IMR-90 (cell line): ENCODE data around the gene FAM186B. TPM values are rescaled to one million over a fixed set of nuclear protein-coding genes. Genes with fewer than 3 reads are reported as not detected.

ENCODE experiments used
- ATAC-seq: fragments of 200-7000 bp; cut with Tn5 transposase; 2 replicates; pipeline ENCODE4 v1.9.1; 2020; ENCODE audit warnings: low read depth, mild to moderate bottlenecking, moderate library complexity
- BruUV-seq: library from RNA; stranded (reverse); fragments of 400-500 nt; replicated peaks from 2 replicates; lab custom pipeline; 2021; lab: Mats Ljungman, UMichigan
- CTCF ChIA-PET: fragments of 300-600 bp; formaldehyde crosslinking; extraction: SDS; loops from one replicate; lab custom pipeline; 2021; ENCODE audit warnings: antibody characterized with exemption; lab: Yijun Ruan, JAX
- POLR2A ChIA-PET: fragments of 300-600 bp; sonication (Branson Sonifier 250); formaldehyde crosslinking; loops from one replicate; lab custom pipeline; 2022; ENCODE audit warnings: antibody characterized with exemption; ENCODE audit not compliant: unreplicated experiment; lab: Charles Lee
- DNase-seq: peaks from one replicate; pipeline ENCODE4 v3.0.0; 2013
- H2AFZ ChIP-seq: replicated peaks from 2 replicates; pipeline ENCODE3; 2013; ENCODE audit warnings: low read length, mild to moderate bottlenecking; ENCODE audit not compliant: poor library complexity
- H2AK5ac ChIP-seq: 2 replicates; pipeline ENCODE4 v1.6.1; 2013; ENCODE audit warnings: low read depth, low read length, inconsistent platforms
- H2AK9ac ChIP-seq: replicated peaks from 2 replicates; pipeline ENCODE3; 2013; ENCODE audit warnings: mild to moderate bottlenecking, low read depth, low read length, moderate library complexity; ENCODE audit not compliant: poor library complexity
- H2BK120ac ChIP-seq: 2 replicates; pipeline ENCODE4 v1.6.1; 2013; ENCODE audit warnings: low read depth, low read length, inconsistent platforms
- H2BK15ac ChIP-seq: 3 replicates; pipeline ENCODE4 v1.6.1; 2013; ENCODE audit warnings: low read depth, low read length, inconsistent platforms
- H2BK20ac ChIP-seq: 2 replicates; pipeline ENCODE4 v1.6.1; 2013; ENCODE audit warnings: low read depth, mild to moderate bottlenecking, inconsistent platforms, low read length, moderate library complexity
- H2BK5ac ChIP-seq: 2 replicates; pipeline ENCODE4 v1.6.1; 2013; ENCODE audit warnings: mild to moderate bottlenecking, low read depth, low read length, inconsistent platforms; ENCODE audit not compliant: poor library complexity, severe bottlenecking
- H3K14ac ChIP-seq: replicated peaks from 2 replicates; pipeline ENCODE4 v1.6.1; 2013; ENCODE audit warnings: low read depth, low read length, inconsistent platforms
- H3K18ac ChIP-seq: 2 replicates; pipeline ENCODE4 v1.6.1; 2013; ENCODE audit warnings: low read depth, low read length, control low read depth
- H3K23ac ChIP-seq: 2 replicates; pipeline ENCODE4 v1.6.1; 2013; ENCODE audit warnings: low read depth, low read length, inconsistent platforms
- H3K27ac ChIP-seq: 2 replicates; pipeline ENCODE4 v1.5.1; 2013; ENCODE audit warnings: mild to moderate bottlenecking, control low read depth, low read length; ENCODE audit not compliant: insufficient read depth
- H3K27me3 ChIP-seq: 2 replicates; pipeline ENCODE4 v1.6.1; 2013; ENCODE audit warnings: low read length; ENCODE audit not compliant: control insufficient read depth, insufficient read depth
- H3K36me3 ChIP-seq: 2 replicates; pipeline ENCODE4 v1.6.1; 2013; ENCODE audit warnings: low read length, mixed read lengths; ENCODE audit not compliant: control insufficient read depth, insufficient read depth
- H3K4ac ChIP-seq: 2 replicates; pipeline ENCODE4 v1.6.1; 2013; ENCODE audit warnings: low read depth, low read length, inconsistent platforms
- H3K4me1 ChIP-seq: 2 replicates; pipeline ENCODE4 v1.6.1; 2013; ENCODE audit warnings: low read length, mixed read lengths; ENCODE audit not compliant: control insufficient read depth, insufficient read depth
- H3K4me2 ChIP-seq: 2 replicates; pipeline ENCODE4 v1.6.1; 2013; ENCODE audit warnings: low read depth, mild to moderate bottlenecking, control low read depth, low read length, moderate library complexity
- H3K4me3 ChIP-seq: 2 replicates; pipeline ENCODE4 v1.5.1; 2013; ENCODE audit warnings: low read depth, mild to moderate bottlenecking, control low read depth, low read length, moderate library complexity; ENCODE audit not compliant: insufficient read depth
- H3K56ac ChIP-seq: 2 replicates; pipeline ENCODE4 v1.6.1; 2013; ENCODE audit warnings: low read length, inconsistent platforms; ENCODE audit not compliant: insufficient read depth; ENCODE audit errors: extremely low read depth
- H3K79me1 ChIP-seq, 2 experiments: 2 replicates each; pipeline ENCODE4 v1.6.1; 2013; ENCODE audit warnings: low read length in 2 of 2, inconsistent platforms in 1 of 2, low read depth in 1 of 2
- H3K9ac ChIP-seq: 2 replicates; pipeline ENCODE4 v1.6.1; 2013; ENCODE audit warnings: low read depth, low read length, control low read depth
- H3K9me1 ChIP-seq: 2 replicates; pipeline ENCODE4 v1.6.1; 2013; ENCODE audit warnings: low read length, inconsistent platforms; ENCODE audit not compliant: insufficient read depth
- H3K9me3 ChIP-seq: 2 replicates; pipeline ENCODE4 v1.6.1; 2013; ENCODE audit warnings: low read length; ENCODE audit not compliant: control insufficient read depth, insufficient read depth
- H4K20me1 ChIP-seq: 2 replicates; pipeline ENCODE4 v1.6.1; 2013; ENCODE audit warnings: low read length, inconsistent platforms; ENCODE audit not compliant: insufficient read depth
- H4K5ac ChIP-seq: 2 replicates; pipeline ENCODE4 v1.6.1; 2013; ENCODE audit warnings: mild to moderate bottlenecking, low read depth, low read length, control low read depth
- H4K8ac ChIP-seq, 2 experiments: 2 replicates each; pipeline ENCODE4 v1.6.1; 2013; ENCODE audit warnings: low read depth in 2 of 2, low read length in 2 of 2, control low read depth in 1 of 2, inconsistent platforms in 1 of 2
- H4K91ac ChIP-seq: 2 replicates; pipeline ENCODE4 v1.6.1; 2013; ENCODE audit warnings: low read depth, low read length, inconsistent platforms; ENCODE audit not compliant: insufficient read depth
- RFX5 ChIP-seq: IDR thresholded peaks from 2 replicates; pipeline ENCODE4 v1.8.0; 2012; ENCODE audit warnings: low read depth, mild to moderate bottlenecking, low read length, moderate library complexity
- WGBS, 2 experiments: methylation state at CpG; one replicate each; pipeline versions ENCODE4 v1.1.5 to v1.1.7; 2013; ENCODE audit warnings: missing lambda C conversion rate in 2 of 2; ENCODE audit not compliant: insufficient read length in 1 of 2; ENCODE audit errors: extremely low coverage in 2 of 2; 5-methylcytosine and 5-hydroxymethylcytosine counted together
- dilution Hi-C: fragments of 300-500 bp; cut with HindIII; formaldehyde crosslinking; loops from one replicate; pipeline ENCODE4 v1.14.3; 2018; ENCODE audit warnings: low sequenced_read_pairs; ENCODE audit not compliant: unreplicated experiment
- in situ Hi-C: fragments of 300-500 bp; cut with MboI; formaldehyde crosslinking; loops from 3 replicates; pipeline ENCODE4 v1.14.3; 2019; ENCODE audit warnings: low sequenced_read_pairs, inconsistent platforms, mixed read lengths
- intact Hi-C: fragments of 100-400 bp; cut with micrococcal nuclease; formaldehyde crosslinking; loops from 2 replicates; pipeline ENCODE4 v1.10.0; 2022
- polyA plus RNA-seq, 3 experiments: library from polyadenylated mRNA; depleted of rRNA; stranded (reverse); fragments of >200 nt; gene quantifications; 2 replicates each; pipeline ENCODE4 v1.2.3, GENCODE V29; 2012; ENCODE audit warnings: low replicate concordance in 1 of 3
- total RNA-seq: library from RNA; depleted of rRNA; stranded (reverse); fragments of >200 nt; gene quantifications from 2 replicates; pipeline ENCODE4 v1.2.3, GENCODE V29; 2012

Gene FAM186B
- total and polyA plus RNA-seq, 2 of the 4 experiments (the other 2 are of a cell fraction) = 0.10 to 0.18 TPM

DNA sequence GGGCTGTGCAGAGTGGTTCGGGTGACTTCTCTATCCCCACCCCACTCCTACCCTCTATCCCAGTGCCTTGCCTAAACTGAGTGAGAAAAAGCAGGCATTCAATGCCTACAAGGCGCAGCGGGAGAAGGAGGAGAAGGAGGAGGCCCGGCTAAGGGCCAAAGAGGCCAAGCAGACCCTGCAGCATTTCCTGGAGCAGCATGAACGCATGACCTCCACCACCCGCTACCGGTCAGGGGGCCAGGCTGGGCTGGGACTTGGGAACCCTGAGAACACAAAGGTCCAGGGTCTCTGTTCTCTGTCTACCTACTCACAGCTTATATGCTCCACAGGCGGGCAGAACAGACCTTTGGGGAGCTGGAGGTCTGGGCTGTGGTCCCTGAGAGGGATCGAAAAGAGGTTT, 29.6 kb upstream of the FAM186B start:
- no TSS peak for BruUV-seq
- no peak overlapping the region for H2AFZ ChIP-seq
- H3K4me1 ChIP-seq = peaks cover 5% of the 10 kb centered on the region; the same call in 1 of the 2 replicates
- H3K36me3 ChIP-seq = peaks cover 19% of the 10 kb centered on the region
- H2BK20ac ChIP-seq = no peak overlapping the region
- no peak overlapping the region for H4K91ac ChIP-seq
- no peaks in the 10 kb centered on the region for H3K27me3 ChIP-seq
- H3K23ac ChIP-seq = no peak overlapping the region
- DNase-seq = no peak
- no peak overlapping the region for H4K5ac ChIP-seq
- no peak overlapping the region for H2AK5ac ChIP-seq
- H3K27ac ChIP-seq = no peak overlapping the region
- no peaks in the 10 kb centered on the region; a peak in 1 of 4 replicates for H3K79me1 ChIP-seq
- no peak overlapping the region for H3K56ac ChIP-seq
- in situ Hi-C loops (no loop called here), dilution Hi-C loops (no loop called here), intact Hi-C loops (no loop called here)
- no peak overlapping the region for H2BK5ac ChIP-seq
- no peak for ATAC-seq
- H4K20me1 ChIP-seq = peaks cover 3% of the 10 kb centered on the region; the same call in 1 of the 2 replicates
- ChIA-PET POLR2A (no interaction called here), CTCF (interaction anchor here (0.6 kb wide), 1 partner anchor 121 kb away, joined by 5 read pairs; no protein-coding TSS in a partner anchor)
- no peak overlapping the region for H2AK9ac ChIP-seq
- no peaks in the 10 kb centered on the region for H3K9me3 ChIP-seq
- no peak overlapping the region for H2BK120ac ChIP-seq
- H3K18ac ChIP-seq = no peak overlapping the region
- no peak overlapping the region for H3K4me2 ChIP-seq
- no peak for TF ChIP-seq RFX5
- no peak overlapping the region for H3K14ac ChIP-seq
- no peak overlapping the region for H2BK15ac ChIP-seq
- H3K4ac ChIP-seq = no peak overlapping the region
- no peak overlapping the region for H3K9ac ChIP-seq
- no peak overlapping the region for H3K4me3 ChIP-seq
- WGBS, 2 experiments = 100% methylated on average over 1 of the region's 9 CpGs; no CpG with 5 or more reads in 1 of the 2 experiments
- H4K8ac ChIP-seq = no peak overlapping the region
- H3K9me1 ChIP-seq = no peaks in the 10 kb centered on the region
